B cell (primary cell): ENCODE results near the gene HDHD2.

Experiments used
- EZH2 ChIP-seq: IDR thresholded peaks from 2 replicates; pipeline ENCODE4 v1.6.1; 2012; ENCODE audit warnings: borderline replicate concordance, low read depth, mild to moderate bottlenecking, moderate library complexity, low read length; ENCODE audit not compliant: insufficient read depth, poor library complexity, severe bottlenecking
- TF ChIP-seq, protein P1 (sequence below): fragments of 200-600 bp; IDR thresholded peaks from one replicate; pipeline ENCODE4 v1.8.0; 2022; ENCODE audit warnings: antibody characterized with exemption, mild to moderate bottlenecking

DNA sequence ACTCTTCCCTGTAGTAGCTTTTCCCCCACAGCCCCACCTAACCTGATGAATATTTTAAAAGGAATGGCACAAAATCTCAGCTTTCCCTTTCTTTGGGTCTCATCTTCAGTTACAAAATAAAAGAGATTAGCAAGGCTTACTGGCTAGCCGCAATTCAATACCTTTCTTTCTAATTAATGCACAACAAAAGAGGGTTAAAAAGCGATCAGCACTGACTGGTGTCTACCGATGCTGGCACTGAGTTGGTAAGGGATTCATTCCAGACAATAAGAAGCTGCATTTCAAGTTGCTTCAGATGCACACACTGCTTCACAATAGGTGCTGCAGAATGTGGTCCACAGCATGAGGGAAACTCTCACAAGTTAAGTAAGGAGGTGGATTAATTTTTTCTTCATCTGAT is 41.9 kb downstream of the HDHD2 start:
- TF ChIP-seq, protein P1, sequence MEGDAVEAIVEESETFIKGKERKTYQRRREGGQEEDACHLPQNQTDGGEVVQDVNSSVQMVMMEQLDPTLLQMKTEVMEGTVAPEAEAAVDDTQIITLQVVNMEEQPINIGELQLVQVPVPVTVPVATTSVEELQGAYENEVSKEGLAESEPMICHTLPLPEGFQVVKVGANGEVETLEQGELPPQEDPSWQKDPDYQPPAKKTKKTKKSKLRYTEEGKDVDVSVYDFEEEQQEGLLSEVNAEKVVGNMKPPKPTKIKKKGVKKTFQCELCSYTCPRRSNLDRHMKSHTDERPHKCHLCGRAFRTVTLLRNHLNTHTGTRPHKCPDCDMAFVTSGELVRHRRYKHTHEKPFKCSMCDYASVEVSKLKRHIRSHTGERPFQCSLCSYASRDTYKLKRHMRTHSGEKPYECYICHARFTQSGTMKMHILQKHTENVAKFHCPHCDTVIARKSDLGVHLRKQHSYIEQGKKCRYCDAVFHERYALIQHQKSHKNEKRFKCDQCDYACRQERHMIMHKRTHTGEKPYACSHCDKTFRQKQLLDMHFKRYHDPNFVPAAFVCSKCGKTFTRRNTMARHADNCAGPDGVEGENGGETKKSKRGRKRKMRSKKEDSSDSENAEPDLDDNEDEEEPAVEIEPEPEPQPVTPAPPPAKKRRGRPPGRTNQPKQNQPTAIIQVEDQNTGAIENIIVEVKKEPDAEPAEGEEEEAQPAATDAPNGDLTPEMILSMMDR: no peak
- no peak for TF ChIP-seq EZH2
